ENCODE data around the gene STAT6.

STAT6 gene

GRCh38 chr12:57150400-57151000 is 39.3 kb upstream of the STAT6 start:
- no peak overlapping the region for H3K27ac ChIP-seq
- TF ChIP-seq, protein P1, sequence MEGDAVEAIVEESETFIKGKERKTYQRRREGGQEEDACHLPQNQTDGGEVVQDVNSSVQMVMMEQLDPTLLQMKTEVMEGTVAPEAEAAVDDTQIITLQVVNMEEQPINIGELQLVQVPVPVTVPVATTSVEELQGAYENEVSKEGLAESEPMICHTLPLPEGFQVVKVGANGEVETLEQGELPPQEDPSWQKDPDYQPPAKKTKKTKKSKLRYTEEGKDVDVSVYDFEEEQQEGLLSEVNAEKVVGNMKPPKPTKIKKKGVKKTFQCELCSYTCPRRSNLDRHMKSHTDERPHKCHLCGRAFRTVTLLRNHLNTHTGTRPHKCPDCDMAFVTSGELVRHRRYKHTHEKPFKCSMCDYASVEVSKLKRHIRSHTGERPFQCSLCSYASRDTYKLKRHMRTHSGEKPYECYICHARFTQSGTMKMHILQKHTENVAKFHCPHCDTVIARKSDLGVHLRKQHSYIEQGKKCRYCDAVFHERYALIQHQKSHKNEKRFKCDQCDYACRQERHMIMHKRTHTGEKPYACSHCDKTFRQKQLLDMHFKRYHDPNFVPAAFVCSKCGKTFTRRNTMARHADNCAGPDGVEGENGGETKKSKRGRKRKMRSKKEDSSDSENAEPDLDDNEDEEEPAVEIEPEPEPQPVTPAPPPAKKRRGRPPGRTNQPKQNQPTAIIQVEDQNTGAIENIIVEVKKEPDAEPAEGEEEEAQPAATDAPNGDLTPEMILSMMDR (conservative IDR thresholded peaks at IDR 0.05): no peak

- TF ChIP-seq, protein P1 (conservative IDR thresholded peaks at IDR 0.05): no peak
- H3K27ac ChIP-seq: no peak overlapping the region
Observed at GRCh38 chr12:57149245-57149900, 38.2 kb upstream of the STAT6 start.

- TF ChIP-seq, protein P1 (conservative IDR thresholded peaks at IDR 0.05): no peak
Observed at GRCh38 chr12:57148469-57149244, 37.5 kb upstream of the STAT6 start.

GRCh38 chr12:57146961-57147944 is 36.1 kb upstream of the STAT6 start, which contains the start of gene LRP1-AS:
Gene LRP1-AS, minus strand, starts transcription at chr12:57147619.
- TF ChIP-seq, protein P1 (conservative IDR thresholded peaks at IDR 0.05): no peak
- no peak within 1 kb of the TSS for H3K27ac ChIP-seq

More at GRCh38 chr12:57148469-57149244, 37.5 kb upstream of the STAT6 start:
- no peak overlapping the region for H3K27ac ChIP-seq

DNA sequence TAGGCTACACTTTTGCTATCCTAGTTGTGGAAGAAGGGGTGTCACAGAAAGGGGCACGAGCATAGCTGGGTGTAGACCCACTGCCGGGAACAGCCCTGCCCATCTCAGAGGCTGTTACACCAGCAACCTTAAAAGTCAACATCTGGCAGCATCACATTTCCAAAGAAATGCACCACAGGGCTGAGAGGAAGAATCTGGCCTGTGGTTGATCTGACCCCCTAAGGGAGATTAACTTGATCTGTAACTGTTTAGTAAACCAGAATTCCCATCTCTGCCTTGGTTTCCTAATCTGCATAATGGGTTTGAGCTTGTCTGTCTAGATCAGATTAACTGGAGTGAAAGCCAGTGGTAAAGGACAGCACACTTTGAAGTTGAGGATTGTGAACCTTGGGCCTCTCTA is 34.9 kb upstream of the STAT6 start:
- TF ChIP-seq, protein P1 (conservative IDR thresholded peaks at IDR 0.05): no peak
- no peak overlapping the region for H3K27ac ChIP-seq

DNA sequence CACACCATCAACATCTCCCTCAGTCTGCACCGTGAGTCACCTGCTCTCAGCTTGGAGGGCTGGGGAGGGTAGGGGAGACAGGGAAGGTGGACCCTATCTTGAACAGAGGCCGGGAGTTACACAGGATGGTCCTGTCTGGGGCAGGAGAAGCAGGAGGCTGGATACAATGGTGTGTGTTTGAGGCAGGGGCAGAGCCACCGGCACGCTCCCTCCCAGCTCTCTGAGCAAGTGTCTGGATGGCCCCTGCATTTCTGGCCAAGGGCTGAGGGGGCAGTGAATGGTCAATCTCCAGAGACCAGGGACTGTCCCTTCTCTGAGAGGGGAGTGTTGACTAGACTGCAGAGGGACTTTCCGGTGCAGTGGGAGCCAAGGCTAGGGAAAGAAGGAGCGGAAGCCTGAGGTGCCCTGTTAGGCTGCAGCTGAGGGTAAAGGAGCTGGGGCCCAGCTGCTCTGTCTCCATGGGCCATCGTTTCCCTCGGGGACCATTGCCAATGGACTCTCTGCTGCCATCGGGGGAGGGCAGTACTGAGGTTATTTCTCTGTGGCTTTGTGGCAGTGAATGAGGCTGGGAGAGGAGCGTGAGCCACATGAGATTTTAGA is 34.4 kb upstream of the STAT6 start:
- no peak overlapping the region for H3K27ac ChIP-seq
- TF ChIP-seq, protein P1 (conservative IDR thresholded peaks at IDR 0.05): no peak
